Gastrocnemius medialis (tissue), 4 donors: ENCODE data around the gene MSMO1. TPM values are rescaled to one million over a fixed set of nuclear protein-coding genes. Genes with fewer than 3 reads are reported as not detected.
"Not testable (repeated sequence)": the region's sequence is repeated elsewhere in the genome, so short reads cannot be mapped to it uniquely, and the experiment has no call there.

Experiments used
- ATAC-seq, 2 donors: fragments of 150-250 bp; one replicate each; pipeline ENCODE4 v1.9.1; 2016
- DNase-seq, 2 donors: peaks; one replicate each; pipeline ENCODE4 v3.0.0-alpha.2; 2019
- H3K27ac ChIP-seq, 4 donors: fragments of 200-600 bp; sonication (generic); 1 replicate in 1 of 4; 2 replicates in 3 of 4; pipeline ENCODE4 v1.5.1; 2016 to 2018; ENCODE audit warnings: mild to moderate bottlenecking in 2 of 4, moderate library complexity in 1 of 4
- H3K27me3 ChIP-seq, 3 donors: fragments of 200-600 bp; sonication (generic) in 2 of 3; 1 replicate in 1 of 3; 2 replicates in 2 of 3; pipeline versions ENCODE4 v1.5.1 to v1.6.0; 2016 to 2019; ENCODE audit warnings: mild to moderate bottlenecking in 1 of 3, moderate library complexity in 1 of 3
- H3K36me3 ChIP-seq, 2 donors: fragments of 200-600 bp; sonication (generic) in 1 of 2; one replicate each; pipeline ENCODE4 v1.5.1; 2017 to 2018
- H3K4me1 ChIP-seq, 2 donors: fragments of 200-600 bp; sonication (generic) in 1 of 2; one replicate each; pipeline ENCODE4 v1.5.1; 2016 to 2017; ENCODE audit warnings: mild to moderate bottlenecking in 2 of 2
- H3K4me3 ChIP-seq, 4 donors: fragments of 200-600 bp; sonication (generic) in 3 of 4; 1 replicate in 1 of 4; 2 replicates in 3 of 4; pipeline ENCODE4 v1.5.1; 2016 to 2019; ENCODE audit warnings: mild to moderate bottlenecking in 2 of 4
- H3K9me3 ChIP-seq, 3 donors: fragments of 200-600 bp; sonication (generic) in 2 of 3; 1 replicate in 1 of 3; 2 replicates in 2 of 3; pipeline ENCODE4 v1.5.1; 2016 to 2019
- CTCF ChIP-seq, 5 experiments: fragments of 450-650 bp in 3 of 5; fragments of 200-600 bp in 2 of 5; sonication (generic) in 2 of 5; IDR thresholded peaks in 4 of 5; conservative IDR thresholded peaks in 1 of 5; 1 replicate in 4 of 5; 2 replicates in 1 of 5; pipeline ENCODE4 v1.5.1; 2016 to 2019; ENCODE audit warnings: antibody characterized with exemption in 5 of 5, mild to moderate bottlenecking in 3 of 5, moderate library complexity in 3 of 5
- POLR2A ChIP-seq, 2 donors: fragments of 450-650 bp; IDR thresholded peaks; one replicate each; pipeline ENCODE4 v1.6.1; 2017; ENCODE audit warnings: antibody characterized with exemption in 2 of 2, mild to moderate bottlenecking in 2 of 2, moderate library complexity in 2 of 2
- in situ Hi-C, 4 donors: fragments of 200-750 bp; cut with MboI; loops; one replicate each; pipeline versions ENCODE4 v1.15.0 to v1.8.0; 2017; ENCODE audit warnings: low sequenced_read_pairs in 4 of 4
- intact Hi-C: fragments of 100-400 bp; cut with DNase I; formaldehyde crosslinking; loops from one replicate; pipeline ENCODE4 v1.15.1; 2023; ENCODE audit warnings: low total_unique reads
- total RNA-seq, 4 donors: library from RNA; depleted of rRNA; stranded (reverse); fragments of >200 nt; gene quantifications; one replicate each; pipeline versions ENCODE4 v1.1.0 to v1.2.3, GENCODE V29; 2016

Gene MSMO1
- total RNA-seq, 4 donors from 2014 or later, result 3.9 to 7.7 (median 4.1) TPM

- Histone ChIP-seq H3K27ac (no peak overlapping the region), H3K4me1 (no peaks in the 10 kb centered on the region), H3K4me3 (no peak overlapping the region), H3K9me3 (no peaks in the 10 kb centered on the region), H3K36me3 (peaks cover 0 to 10% of the 10 kb centered on the region in 2 donors), H3K27me3 (no peaks in the 10 kb centered on the region)
- TF ChIP-seq POLR2A (IDR thresholded peaks at IDR 0.05), result no peak
- no peak for TF ChIP-seq CTCF (IDR thresholded peaks at IDR 0.05 in 4 of 5, conservative IDR thresholded peaks at IDR 0.05 in 1 of 5)
- ATAC-seq (no peak), DNase-seq (no peak)
- in situ Hi-C loops (loop anchor here in 2 of 4 donors (10.0 to 25.0 kb wide), 2 partner anchors 123 to 220 kb away; partner anchors contain the start of genes KLHL2 (in 1 of the 2) and TMEM192 (in 1 of the 2)), intact Hi-C loops (no loop called here)
Observed at GRCh38 chr4:165335163-165335703, 7.8 kb downstream of the MSMO1 start.

GRCh38 chr4:165336743-165337142 lies 9.3 kb downstream of the MSMO1 start:
- intact Hi-C loops, result no loop called here
- no peak for ATAC-seq

GRCh38 chr4:165342340-165342739 lies 14.9 kb downstream of the MSMO1 start:
- H3K27me3 ChIP-seq, result not testable (repeated sequence)

More at GRCh38 chr4:165336743-165337142, 9.3 kb downstream of the MSMO1 start:
- in situ Hi-C loops, result loop anchor here in 2 of 4 donors (10.0 to 25.0 kb wide), 2 partner anchors 124 to 222 kb away; partner anchors contain the start of genes KLHL2 (in 1 of the 2) and TMEM192 (in 1 of the 2)
- Histone ChIP-seq H3K4me3 (no peak overlapping the region), H3K27me3 (no peaks in the 10 kb centered on the region), H3K9me3 (no peaks in the 10 kb centered on the region), H3K4me1 (no peaks in the 10 kb centered on the region), H3K27ac (no peak overlapping the region), H3K36me3 (peaks cover 0 to 15% of the 10 kb centered on the region in 2 donors)
- DNase-seq, result no peak
- no peak for TF ChIP-seq POLR2A (IDR thresholded peaks at IDR 0.05)
- no peak for TF ChIP-seq CTCF (IDR thresholded peaks at IDR 0.05 in 4 of 5, conservative IDR thresholded peaks at IDR 0.05 in 1 of 5)

GRCh38 chr4:165343353-165344191 lies 16.1 kb downstream of the MSMO1 start:
- no peak overlapping the region for H3K4me3 ChIP-seq
- TF ChIP-seq CTCF (IDR thresholded peaks at IDR 0.05 in 4 of 5, conservative IDR thresholded peaks at IDR 0.05 in 1 of 5) (no peak), POLR2A (IDR thresholded peaks at IDR 0.05) (no peak)
- H3K27ac ChIP-seq, result no peak overlapping the region
- intact Hi-C loops, result no loop called here
- H3K27me3 ChIP-seq, result no peaks in the 10 kb centered on the region
- ATAC-seq (no peak), DNase-seq (no peak)
- H3K9me3 ChIP-seq, result no peaks in the 10 kb centered on the region
- H3K36me3 ChIP-seq, result peaks cover 0 to 15% of the 10 kb centered on the region in 2 donors
- in situ Hi-C loops, result loop anchor here in 1 of 4 donors (25.0 kb wide), 1 partner anchor 131 kb away; the partner anchor contains the start of gene KLHL2
- no peaks in the 10 kb centered on the region for H3K4me1 ChIP-seq

More at GRCh38 chr4:165342340-165342739, 14.9 kb downstream of the MSMO1 start:
- DNase-seq, ATAC-seq, intact Hi-C loops, H3K4me3 ChIP-seq, H3K9me3 ChIP-seq, H3K4me1 ChIP-seq, H3K27ac ChIP-seq: not testable (repeated sequence)
- H3K36me3 ChIP-seq, result peaks cover 0 to 15% of the 10 kb centered on the region in 2 donors
- in situ Hi-C loops, result loop anchor here in 1 of 4 donors (25.0 kb wide), 1 partner anchor 130 kb away; the partner anchor contains the start of gene KLHL2
